C4-2B (cell line): ENCODE data around the gene HCRT.

Source experiments
- H3K27ac ChIP-seq: fragments of 450-650 bp; 2 replicates; pipeline ENCODE4 v1.5.1; 2017
- ZFX ChIP-seq: fragments of 450-650 bp; IDR thresholded peaks from 2 replicates; pipeline ENCODE4 v1.6.1; 2017
- TF ChIP-seq, protein P1 (sequence below): fragments of 450-650 bp; conservative IDR thresholded peaks from 2 replicates; pipeline ENCODE4 v1.5.1; 2017; ENCODE audit warnings: mild to moderate bottlenecking

HCRT gene

DNA sequence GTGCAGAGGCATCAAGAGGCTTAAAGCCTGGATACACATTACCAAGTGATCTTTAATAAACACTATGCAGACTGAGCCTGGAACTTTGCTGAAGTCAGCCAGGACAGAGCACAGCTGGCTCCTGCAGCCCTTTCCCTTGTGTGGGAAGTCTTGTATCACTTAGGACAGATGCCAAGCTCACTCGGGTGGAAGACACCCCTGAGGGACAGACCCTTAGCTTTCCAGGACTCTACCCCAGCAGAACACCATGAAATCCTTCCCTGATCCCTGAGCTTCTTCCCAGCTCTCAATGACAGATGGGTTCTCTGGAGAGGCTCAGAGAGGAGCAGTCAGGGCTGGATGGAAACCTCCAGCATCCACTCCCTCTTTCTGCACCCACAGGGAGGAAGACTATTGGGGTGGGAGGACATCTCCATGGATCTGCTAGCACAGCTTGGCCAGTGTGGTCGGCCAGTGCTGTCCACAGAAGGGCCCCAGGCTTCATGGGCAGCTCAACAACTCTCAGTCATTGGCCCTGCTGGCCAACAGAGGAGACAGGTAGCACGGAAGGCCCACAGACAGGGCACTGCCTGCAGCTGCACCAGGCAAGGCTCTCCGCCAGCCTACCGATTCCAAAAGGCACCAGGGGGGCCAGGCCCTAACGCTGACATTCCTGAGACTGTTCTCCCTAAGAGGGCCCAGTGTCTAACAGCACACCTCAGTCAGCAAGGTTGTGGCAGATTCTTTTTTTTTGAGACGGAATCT is 46.3 kb downstream of the HCRT start:
- TF ChIP-seq, protein P1, sequence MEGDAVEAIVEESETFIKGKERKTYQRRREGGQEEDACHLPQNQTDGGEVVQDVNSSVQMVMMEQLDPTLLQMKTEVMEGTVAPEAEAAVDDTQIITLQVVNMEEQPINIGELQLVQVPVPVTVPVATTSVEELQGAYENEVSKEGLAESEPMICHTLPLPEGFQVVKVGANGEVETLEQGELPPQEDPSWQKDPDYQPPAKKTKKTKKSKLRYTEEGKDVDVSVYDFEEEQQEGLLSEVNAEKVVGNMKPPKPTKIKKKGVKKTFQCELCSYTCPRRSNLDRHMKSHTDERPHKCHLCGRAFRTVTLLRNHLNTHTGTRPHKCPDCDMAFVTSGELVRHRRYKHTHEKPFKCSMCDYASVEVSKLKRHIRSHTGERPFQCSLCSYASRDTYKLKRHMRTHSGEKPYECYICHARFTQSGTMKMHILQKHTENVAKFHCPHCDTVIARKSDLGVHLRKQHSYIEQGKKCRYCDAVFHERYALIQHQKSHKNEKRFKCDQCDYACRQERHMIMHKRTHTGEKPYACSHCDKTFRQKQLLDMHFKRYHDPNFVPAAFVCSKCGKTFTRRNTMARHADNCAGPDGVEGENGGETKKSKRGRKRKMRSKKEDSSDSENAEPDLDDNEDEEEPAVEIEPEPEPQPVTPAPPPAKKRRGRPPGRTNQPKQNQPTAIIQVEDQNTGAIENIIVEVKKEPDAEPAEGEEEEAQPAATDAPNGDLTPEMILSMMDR, result no peak
- TF ChIP-seq ZFX, result no peak
- H3K27ac ChIP-seq, result peak overlapping the region; percentile 10

DNA sequence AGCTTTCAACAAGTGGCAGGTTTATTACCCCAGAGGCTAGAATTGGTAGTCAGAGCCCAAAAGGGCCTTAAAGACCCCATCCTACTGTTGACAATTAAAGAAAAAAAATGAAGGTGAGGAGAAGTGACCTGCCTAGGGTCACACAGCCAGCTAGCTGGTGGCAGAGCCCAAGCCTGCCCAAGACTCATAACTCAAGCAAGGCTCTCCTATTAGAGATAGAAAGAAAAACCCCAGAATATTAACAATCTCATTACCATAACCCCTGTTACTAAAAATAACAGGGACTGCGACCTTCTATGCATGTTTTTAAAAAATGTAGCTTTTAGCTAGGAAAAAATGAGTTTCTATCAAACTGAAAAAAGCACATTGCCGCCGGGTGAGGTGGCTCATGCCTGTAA is 48.6 kb downstream of the HCRT start:
- H3K27ac ChIP-seq, result peak overlapping the region; percentile 93
- TF ChIP-seq, protein P1, result no peak
- TF ChIP-seq ZFX, result no peak

DNA sequence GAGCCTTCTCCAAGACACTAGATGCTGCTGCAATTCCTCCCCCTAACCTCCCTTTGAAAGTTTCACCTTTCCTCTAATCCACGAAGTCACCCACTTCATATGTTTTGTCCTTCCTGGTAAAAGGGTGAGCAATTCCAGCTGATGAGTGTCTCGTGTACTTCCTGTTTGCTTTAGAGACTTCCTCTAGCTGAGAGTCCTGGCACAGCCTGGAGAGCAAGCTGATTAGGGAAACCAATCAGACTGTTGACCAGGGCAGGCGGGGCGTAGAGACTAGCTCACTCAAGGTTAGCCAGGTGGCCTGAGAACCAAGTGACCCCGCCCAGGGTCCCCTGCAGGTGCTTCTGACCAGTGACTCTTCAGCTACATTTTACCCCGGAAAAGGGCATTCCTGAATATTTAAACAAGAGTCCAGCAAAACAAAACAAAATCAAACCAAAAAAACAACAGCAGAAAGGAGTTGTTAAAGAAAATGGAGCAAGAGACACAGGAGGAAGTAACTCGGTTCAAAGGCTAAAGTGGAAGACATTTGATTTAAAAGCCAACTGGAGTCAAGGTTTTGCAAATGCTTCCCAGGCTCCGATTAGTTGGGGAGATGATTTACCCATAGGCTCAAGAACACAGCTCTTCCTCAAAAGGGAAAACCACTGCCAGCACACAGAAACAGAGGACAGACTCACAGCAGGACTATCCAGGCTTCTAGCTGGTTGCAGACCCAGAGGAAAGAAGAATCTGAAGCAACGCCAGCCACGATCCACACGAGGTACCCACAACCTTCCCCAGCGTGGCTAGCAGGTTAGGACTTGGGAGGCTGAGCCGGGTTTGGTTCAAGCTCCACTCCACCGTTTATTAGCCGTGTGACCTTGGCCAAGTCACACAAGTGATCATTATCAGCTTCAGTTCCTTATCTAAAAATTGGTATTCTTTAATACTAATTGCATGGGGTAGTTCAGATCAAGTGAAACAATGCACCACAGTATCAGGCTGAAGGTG is 49.3 kb downstream of the HCRT start:
- TF ChIP-seq, protein P1, result no peak
- TF ChIP-seq ZFX, result no peak

DNA sequence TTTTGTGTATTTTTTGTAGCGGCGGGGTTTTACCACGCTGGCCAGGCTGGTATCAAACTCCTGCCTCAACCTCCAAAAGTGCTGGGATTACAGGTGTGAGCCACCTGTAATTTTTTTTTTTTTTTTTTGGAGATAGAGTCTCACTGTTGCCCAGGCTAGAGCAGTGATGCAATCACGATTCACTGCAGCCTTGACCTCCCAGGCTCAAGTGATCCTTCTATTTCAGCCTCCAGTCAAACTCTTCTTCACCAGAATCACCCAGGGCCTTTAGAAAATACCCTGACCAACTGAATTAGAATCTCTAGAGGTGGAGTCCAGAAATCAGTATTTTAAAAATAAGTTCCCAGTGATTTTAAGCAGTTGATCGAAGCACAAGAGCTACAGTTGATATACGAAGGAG is 50.1 kb downstream of the HCRT start:
- TF ChIP-seq ZFX, result no peak
- TF ChIP-seq, protein P1, result no peak
- H3K27ac ChIP-seq, result peak overlapping the region; percentile 93

More for the DNA sequence above, 49.3 kb downstream of the HCRT start:
- peak overlapping the region; percentile 93 for H3K27ac ChIP-seq
